Smooth muscle cell (in vitro differentiated cells): ENCODE results near the gene CIITA. TPM values are rescaled to one million over a fixed set of nuclear protein-coding genes. Genes with fewer than 3 reads are reported as not detected.

ENCODE experiments used
- DNase-seq: peaks from one replicate; lab custom pipeline; 2025; ENCODE audit not compliant: unreplicated experiment; lab: John Stamatoyannopoulos, UW
- H2AFZ ChIP-seq: fragments of 200-600 bp; sonication (generic); 2 replicates; pipeline ENCODE4 v1.6.0; 2016; ENCODE audit warnings: antibody characterized with exemption, low read depth, mild to moderate bottlenecking
- H3F3A ChIP-seq: fragments of 200-600 bp; sonication (generic); 2 replicates; pipeline ENCODE4 v1.6.0; 2017; ENCODE audit warnings: antibody characterized with exemption, low read depth
- H3K27ac ChIP-seq: fragments of 200-600 bp; sonication (generic); 2 replicates; pipeline ENCODE4 v1.5.1; 2016; ENCODE audit warnings: low read depth, mild to moderate bottlenecking
- H3K27me3 ChIP-seq: fragments of 200-600 bp; sonication (generic); 2 replicates; pipeline ENCODE4 v1.6.1; 2016; ENCODE audit warnings: low read depth, mild to moderate bottlenecking
- H3K36me3 ChIP-seq: fragments of 200-600 bp; sonication (generic); 2 replicates; pipeline ENCODE4 v1.5.1; 2016; ENCODE audit warnings: low read depth
- H3K4me1 ChIP-seq: fragments of 200-600 bp; sonication (generic); 2 replicates; pipeline ENCODE4 v1.5.1; 2016; ENCODE audit warnings: low read depth
- H3K4me2 ChIP-seq: fragments of 200-600 bp; sonication (generic); 2 replicates; pipeline ENCODE4 v1.6.0; 2016; ENCODE audit warnings: mild to moderate bottlenecking
- H3K4me3 ChIP-seq: fragments of 200-600 bp; sonication (generic); 2 replicates; pipeline ENCODE4 v1.5.1; 2016; ENCODE audit warnings: mild to moderate bottlenecking
- H3K79me2 ChIP-seq: fragments of 200-600 bp; sonication (generic); 2 replicates; pipeline ENCODE4 v1.6.0; 2016; ENCODE audit warnings: low read depth, mild to moderate bottlenecking
- H3K9ac ChIP-seq: fragments of 200-600 bp; sonication (generic); 2 replicates; pipeline ENCODE4 v1.6.0; 2016; ENCODE audit warnings: low read depth
- H3K9me3 ChIP-seq: fragments of 200-600 bp; sonication (generic); replicated peaks from 2 replicates; pipeline ENCODE4 v1.5.1; 2016; ENCODE audit warnings: low read depth
- H4K20me1 ChIP-seq: fragments of 200-600 bp; sonication (generic); 2 replicates; pipeline ENCODE4 v1.6.0; 2016; ENCODE audit warnings: low read depth
- WGBS: methylation state at CpG from one replicate; pipeline ENCODE4 v1.1.7; 2016; ENCODE audit warnings: low lambda C conversion rate; 5-methylcytosine and 5-hydroxymethylcytosine counted together
- polyA plus RNA-seq: library from polyadenylated mRNA; unstranded; fragments of >200 nt; fragmentation: Nextera tagmentation; extraction: Ambion mirVana; gene quantifications from 2 replicates; pipeline ENCODE4 v1.2.1, GENCODE V29; 2016
- total RNA-seq: library from RNA; depleted of rRNA; stranded (reverse); fragments of >200 nt; gene quantifications from 2 replicates; pipeline ENCODE4 v1.2.3, GENCODE V29; 2014
- TF ChIP-seq, protein P1 (sequence below): fragments of 200-600 bp; sonication (generic); IDR thresholded peaks from 2 replicates; pipeline ENCODE4 v1.5.1; 2017; ENCODE audit warnings: borderline replicate concordance, mild to moderate bottlenecking, antibody characterized with exemption; ENCODE audit not compliant: insufficient read depth, poor library complexity, severe bottlenecking

CIITA gene
- total and polyA plus RNA-seq, 2 experiments from 2014 or later, result 0.31 TPM; not detected in 1

- no peak overlapping the region for H3K4me3 ChIP-seq
- H3K36me3 ChIP-seq, result no peaks in the 10 kb centered on the region
- no peak overlapping the region for H3K9ac ChIP-seq
- H3K79me2 ChIP-seq, result peaks cover 41% of the 10 kb centered on the region
- H3K9me3 ChIP-seq, result no peaks in the 10 kb centered on the region
- no peaks in the 10 kb centered on the region for H3F3A ChIP-seq
- no peak overlapping the region for H3K4me2 ChIP-seq
- no peaks in the 10 kb centered on the region for H3K27me3 ChIP-seq
- TF ChIP-seq, protein P1, sequence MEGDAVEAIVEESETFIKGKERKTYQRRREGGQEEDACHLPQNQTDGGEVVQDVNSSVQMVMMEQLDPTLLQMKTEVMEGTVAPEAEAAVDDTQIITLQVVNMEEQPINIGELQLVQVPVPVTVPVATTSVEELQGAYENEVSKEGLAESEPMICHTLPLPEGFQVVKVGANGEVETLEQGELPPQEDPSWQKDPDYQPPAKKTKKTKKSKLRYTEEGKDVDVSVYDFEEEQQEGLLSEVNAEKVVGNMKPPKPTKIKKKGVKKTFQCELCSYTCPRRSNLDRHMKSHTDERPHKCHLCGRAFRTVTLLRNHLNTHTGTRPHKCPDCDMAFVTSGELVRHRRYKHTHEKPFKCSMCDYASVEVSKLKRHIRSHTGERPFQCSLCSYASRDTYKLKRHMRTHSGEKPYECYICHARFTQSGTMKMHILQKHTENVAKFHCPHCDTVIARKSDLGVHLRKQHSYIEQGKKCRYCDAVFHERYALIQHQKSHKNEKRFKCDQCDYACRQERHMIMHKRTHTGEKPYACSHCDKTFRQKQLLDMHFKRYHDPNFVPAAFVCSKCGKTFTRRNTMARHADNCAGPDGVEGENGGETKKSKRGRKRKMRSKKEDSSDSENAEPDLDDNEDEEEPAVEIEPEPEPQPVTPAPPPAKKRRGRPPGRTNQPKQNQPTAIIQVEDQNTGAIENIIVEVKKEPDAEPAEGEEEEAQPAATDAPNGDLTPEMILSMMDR, result no peak
- DNase-seq, result no peak
- no peaks in the 10 kb centered on the region for H3K4me1 ChIP-seq
- WGBS, result 92% methylated on average over 8 of the region's 8 CpGs
- no peak overlapping the region for H3K27ac ChIP-seq
- H4K20me1 ChIP-seq, result peaks cover 100% of the 10 kb centered on the region
- H2AFZ ChIP-seq, result no peak overlapping the region
Measured at GRCh38 chr16:10933865-10934264, 56.9 kb downstream of the CIITA start.

DNA sequence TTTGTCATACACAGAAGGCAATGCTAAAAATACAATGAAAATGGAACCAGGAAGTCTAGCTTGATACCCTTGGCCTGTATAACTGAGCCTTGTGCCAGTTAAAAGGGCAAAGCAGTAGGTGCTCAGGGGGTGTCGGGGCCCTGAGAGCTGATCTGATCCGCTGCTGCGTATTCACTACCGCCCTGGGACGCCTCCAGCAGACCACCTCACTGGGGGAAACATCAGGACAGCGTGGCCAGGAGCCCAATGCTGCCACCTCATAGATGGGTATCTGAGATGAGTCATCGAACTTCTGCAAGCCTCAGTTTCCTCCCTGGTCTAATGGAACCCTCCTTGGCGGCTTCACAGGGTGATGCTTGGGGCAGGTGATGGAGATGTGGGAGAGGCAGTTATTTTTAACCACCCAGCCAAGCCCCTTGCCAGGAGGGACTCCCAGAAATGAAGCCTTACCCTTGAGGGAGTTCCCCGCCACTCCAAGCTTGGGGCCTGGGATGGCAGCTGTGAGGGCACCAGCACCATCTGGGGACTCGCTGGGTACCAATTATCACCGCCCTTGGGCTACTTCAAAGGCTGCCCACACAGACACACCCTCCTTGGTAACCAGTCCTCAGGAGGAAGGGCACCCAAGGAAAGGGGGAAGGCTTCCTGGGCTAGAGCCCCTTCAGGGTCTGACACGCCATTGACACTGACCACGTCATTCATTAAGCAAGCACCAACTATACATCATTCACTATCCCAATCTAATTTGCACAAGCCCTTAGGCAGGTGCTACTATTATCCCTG is 57.5 kb downstream of the CIITA start:
- H3K36me3 ChIP-seq, result no peaks in the 10 kb centered on the region
- no peak overlapping the region for H3K9ac ChIP-seq
- H3K9me3 ChIP-seq, result no peaks in the 10 kb centered on the region
- no peaks in the 10 kb centered on the region for H3F3A ChIP-seq
- H3K27ac ChIP-seq, result no peak overlapping the region
- H3K4me3 ChIP-seq, result no peak overlapping the region
- peaks cover 48% of the 10 kb centered on the region for H3K79me2 ChIP-seq
- 97% methylated on average over 13 of the region's 13 CpGs for WGBS
- DNase-seq, result no peak
- H3K4me2 ChIP-seq, result no peak overlapping the region
- TF ChIP-seq, protein P1, result no peak
- no peaks in the 10 kb centered on the region for H3K27me3 ChIP-seq
- no peak overlapping the region for H2AFZ ChIP-seq
- H4K20me1 ChIP-seq, result peaks cover 100% of the 10 kb centered on the region
- H3K4me1 ChIP-seq, result no peaks in the 10 kb centered on the region

GRCh38 chr16:10935226-10935915 is 58.4 kb downstream of the CIITA start:
- H3K27ac ChIP-seq, result no peak overlapping the region
- H3F3A ChIP-seq, result no peaks in the 10 kb centered on the region
- WGBS, result 93% methylated on average over 7 of the region's 7 CpGs
- H3K36me3 ChIP-seq, result no peaks in the 10 kb centered on the region
- no peak overlapping the region for H2AFZ ChIP-seq
- peaks cover 100% of the 10 kb centered on the region for H4K20me1 ChIP-seq
- no peak overlapping the region for H3K9ac ChIP-seq
- TF ChIP-seq, protein P1, result no peak
- H3K4me2 ChIP-seq, result no peak overlapping the region
- peaks cover 6% of the 10 kb centered on the region for H3K4me1 ChIP-seq
- H3K79me2 ChIP-seq, result peaks cover 56% of the 10 kb centered on the region
- no peak for DNase-seq
- no peak overlapping the region for H3K4me3 ChIP-seq
- no peaks in the 10 kb centered on the region for H3K27me3 ChIP-seq
- H3K9me3 ChIP-seq, result no peaks in the 10 kb centered on the region
